GM12891 (cell line): ENCODE measurements around the gene CLCN1.

Source experiments
- PAX5 ChIP-seq: IDR thresholded peaks from 2 replicates; pipeline ENCODE4 v1.6.1; 2011; ENCODE audit warnings: low read length, moderate library complexity, mild to moderate bottlenecking; ENCODE audit not compliant: insufficient read depth, severe bottlenecking
- POLR2A ChIP-seq: IDR thresholded peaks from 2 replicates; pipeline ENCODE4 v1.6.1; 2011; ENCODE audit warnings: low read depth, low read length, control low read depth
- POLR2AphosphoS5 ChIP-seq: IDR thresholded peaks from 2 replicates; pipeline ENCODE4 v1.6.1; 2011; ENCODE audit warnings: low read depth, low read length, control low read depth
- POU2F2 ChIP-seq: IDR thresholded peaks from 2 replicates; pipeline ENCODE4 v1.6.1; 2011; ENCODE audit warnings: low read depth, mild to moderate bottlenecking, control low read depth, low read length, moderate library complexity
- SPI1 ChIP-seq: IDR thresholded peaks from 2 replicates; pipeline ENCODE4 v1.6.1; 2011; ENCODE audit warnings: low read depth, low read length, control low read depth
- TAF1 ChIP-seq: IDR thresholded peaks from 2 replicates; pipeline ENCODE4 v1.6.1; 2011; ENCODE audit warnings: low read depth, low read length, control low read depth

DNA sequence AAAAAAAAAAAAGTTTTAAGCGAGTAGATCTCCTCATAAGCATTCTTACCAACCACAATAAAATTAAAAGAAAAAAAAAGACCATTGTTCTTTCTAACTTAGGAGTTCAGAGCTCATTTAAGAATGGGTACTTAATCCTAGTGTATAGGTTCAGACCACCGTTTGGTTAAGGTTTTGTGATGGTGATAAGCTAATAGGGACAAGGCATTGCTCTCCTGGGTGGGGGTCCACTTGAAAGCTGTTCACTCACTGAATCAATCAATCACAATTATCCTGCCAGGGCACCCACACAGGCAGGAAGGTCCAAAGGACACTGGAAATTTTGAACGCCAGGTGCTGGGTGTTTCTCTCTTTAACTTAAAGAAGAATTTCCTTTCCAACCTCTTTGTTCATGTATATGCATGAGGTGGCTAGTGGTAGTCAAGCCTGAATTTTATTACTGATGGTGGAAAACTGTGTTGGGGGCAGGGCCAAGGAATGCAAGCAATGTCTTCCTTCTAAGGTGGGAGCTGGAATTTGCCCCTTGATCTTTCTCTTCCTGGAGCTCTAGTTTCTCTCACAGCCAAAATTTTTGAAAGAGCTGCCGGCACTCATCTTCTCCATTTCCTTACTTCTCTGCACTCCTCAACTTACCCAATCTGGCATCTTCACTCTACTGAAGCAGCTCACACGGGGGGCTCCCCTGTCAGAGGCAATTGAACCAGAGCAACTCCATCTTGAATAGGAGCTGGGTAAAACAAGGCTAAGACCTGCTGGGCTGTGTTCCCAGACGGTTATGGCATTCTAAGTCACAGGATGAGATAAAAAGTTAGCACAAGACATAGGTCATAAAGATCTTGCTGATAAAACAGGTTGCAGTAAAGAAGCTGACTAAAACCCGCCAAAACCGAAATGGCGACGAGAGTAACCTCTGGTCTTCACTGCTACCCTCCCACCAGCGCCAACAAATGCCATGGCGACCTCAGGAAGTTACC, 54.1 kb downstream of the CLCN1 start:
- TF ChIP-seq POLR2AphosphoS5 (no peak), POLR2A (no peak), TAF1 (no peak), SPI1 (no peak), PAX5 (no peak), POU2F2 (no peak)
